Breast epithelium (tissue), 4 donors: ENCODE results near the gene HIPK3. TPM values are rescaled to one million over a fixed set of nuclear protein-coding genes. Genes with fewer than 3 reads are reported as not detected.
A peak's percentile ranks its signal among the peaks of the same experiment; 100 is the strongest.

Experiments used
- DNase-seq, 2 donors: peaks; one replicate each; pipeline ENCODE4 v3.0.0-alpha.2; 2019; ENCODE audit warnings: low spot score in 2 of 2
- H3K27ac ChIP-seq, 2 donors: fragments of 200-600 bp; sonication (generic) in 1 of 2; one replicate each; pipeline ENCODE4 v1.5.1; 2016 to 2019; ENCODE audit warnings: mild to moderate bottlenecking in 1 of 2
- H3K27me3 ChIP-seq, 2 donors: fragments of 200-600 bp; sonication (generic) in 1 of 2; one replicate each; pipeline versions ENCODE4 v1.5.1 to v1.6.0; 2017 to 2019; ENCODE audit warnings: control low read depth in 1 of 2, mild to moderate bottlenecking in 1 of 2
- H3K36me3 ChIP-seq: fragments of 200-600 bp; one replicate; pipeline ENCODE4 v1.5.1; 2019
- H3K4me1 ChIP-seq, 2 donors: fragments of 200-600 bp; sonication (generic); one replicate each; pipeline ENCODE4 v1.5.1; 2016 to 2019; ENCODE audit warnings: control low read depth in 1 of 2
- H3K4me3 ChIP-seq, 3 donors: fragments of 200-600 bp; sonication (generic); 1 replicate in 2 of 3; 2 replicates in 1 of 3; pipeline ENCODE4 v1.5.1; 2016 to 2019; ENCODE audit warnings: mild to moderate bottlenecking in 3 of 3, moderate library complexity in 2 of 3
- H3K9me3 ChIP-seq, 2 donors: fragments of 200-600 bp; sonication (generic) in 1 of 2; one replicate each; pipeline ENCODE4 v1.5.1; 2016 to 2019; ENCODE audit warnings: control low read depth in 1 of 2
- CTCF ChIP-seq, 3 donors: fragments of 450-650 bp; IDR thresholded peaks; one replicate each; pipeline ENCODE4 v1.5.1; 2016 to 2017; ENCODE audit warnings: antibody characterized with exemption in 3 of 3, mild to moderate bottlenecking in 3 of 3, moderate library complexity in 3 of 3
- POLR2A ChIP-seq: fragments of 450-650 bp; IDR thresholded peaks from one replicate; pipeline ENCODE4 v1.6.1; 2016; ENCODE audit warnings: antibody characterized with exemption, mild to moderate bottlenecking, moderate library complexity
- POLR2AphosphoS5 ChIP-seq, 3 donors: sonication (generic); formaldehyde crosslinking; IDR thresholded peaks; one replicate each; pipeline ENCODE4 v1.6.1; 2017; ENCODE audit warnings: antibody characterized with exemption in 3 of 3
- intact Hi-C: fragments of 100-400 bp; cut with DNase I; formaldehyde crosslinking; loops from one replicate; pipeline ENCODE4 v1.15.1; 2023; ENCODE audit warnings: low total_unique reads
- total RNA-seq, 3 donors: library from RNA; depleted of rRNA; stranded (reverse); fragments of >200 nt; gene quantifications; one replicate each; pipeline ENCODE4 v1.1.0, GENCODE V29; 2016

Gene HIPK3
- total RNA-seq, 3 donors from 2014 or later, result 200 to 223 (median 202) TPM

DNA sequence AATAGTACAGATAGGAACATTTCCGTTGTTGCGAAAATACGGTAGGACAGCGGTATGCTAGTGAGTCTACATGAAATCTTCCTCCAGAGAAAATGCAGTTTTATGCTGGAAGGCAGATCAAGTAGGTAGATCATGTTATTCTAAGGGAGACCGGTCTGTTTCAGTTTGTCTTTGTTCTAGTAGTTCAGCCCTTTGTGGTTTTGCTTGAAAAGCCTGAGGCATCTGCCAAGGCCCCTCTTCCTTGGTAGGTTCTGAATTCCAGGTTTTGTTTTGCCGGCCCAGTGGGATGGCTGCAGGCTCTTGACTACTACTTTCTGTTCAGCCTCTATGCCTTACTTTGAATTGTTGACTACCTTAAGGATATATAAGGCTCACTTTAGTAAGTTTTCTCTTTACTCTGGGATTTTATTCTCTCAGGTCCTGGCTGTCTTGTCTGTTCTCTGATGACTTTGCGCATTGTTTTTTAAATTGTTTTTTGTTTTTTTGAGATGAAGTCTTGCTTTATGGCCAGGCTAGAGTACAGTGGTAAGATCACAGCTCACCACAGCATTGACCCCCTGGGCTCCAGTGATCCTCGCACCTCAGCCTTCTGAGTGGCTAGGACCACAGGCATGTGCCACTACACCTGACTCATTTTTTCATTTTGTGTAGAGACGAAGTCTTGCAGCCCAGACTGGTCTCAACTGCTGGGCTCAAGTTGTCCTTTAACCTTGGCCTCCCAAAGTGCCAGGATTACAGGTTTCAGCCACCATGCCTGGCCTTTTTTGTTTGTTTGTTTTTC lies 53.7 kb downstream of the HIPK3 start:
- no peak for DNase-seq
- H3K4me1 ChIP-seq, result no peaks in the 10 kb centered on the region
- H3K9me3 ChIP-seq, result no peaks in the 10 kb centered on the region
- TF ChIP-seq POLR2A (no peak), CTCF (IDR thresholded peaks at IDR 0.05) (no peak), POLR2AphosphoS5 (IDR thresholded peaks at IDR 0.05) (no peak)
- peak overlapping the region in 1 of 2 donors; percentile 10 for H3K27ac ChIP-seq
- H3K36me3 ChIP-seq, result no peaks in the 10 kb centered on the region
- no peaks in the 10 kb centered on the region for H3K27me3 ChIP-seq
- intact Hi-C loops, result no loop called here
- peak overlapping the region in 1 of 3 donors; percentile 8 for H3K4me3 ChIP-seq

GRCh38 chr11:33311680-33312079 lies 54.5 kb downstream of the HIPK3 start:
- H3K9me3 ChIP-seq, result no peaks in the 10 kb centered on the region
- intact Hi-C loops, result no loop called here
- TF ChIP-seq POLR2AphosphoS5 (IDR thresholded peaks at IDR 0.05) (no peak), CTCF (IDR thresholded peaks at IDR 0.05) (no peak), POLR2A (no peak)
- H3K4me1 ChIP-seq, result no peaks in the 10 kb centered on the region
- no peak for DNase-seq
- no peak overlapping the region for H3K4me3 ChIP-seq
- no peaks in the 10 kb centered on the region for H3K36me3 ChIP-seq
- H3K27me3 ChIP-seq, result no peaks in the 10 kb centered on the region
- no peak overlapping the region for H3K27ac ChIP-seq

DNA sequence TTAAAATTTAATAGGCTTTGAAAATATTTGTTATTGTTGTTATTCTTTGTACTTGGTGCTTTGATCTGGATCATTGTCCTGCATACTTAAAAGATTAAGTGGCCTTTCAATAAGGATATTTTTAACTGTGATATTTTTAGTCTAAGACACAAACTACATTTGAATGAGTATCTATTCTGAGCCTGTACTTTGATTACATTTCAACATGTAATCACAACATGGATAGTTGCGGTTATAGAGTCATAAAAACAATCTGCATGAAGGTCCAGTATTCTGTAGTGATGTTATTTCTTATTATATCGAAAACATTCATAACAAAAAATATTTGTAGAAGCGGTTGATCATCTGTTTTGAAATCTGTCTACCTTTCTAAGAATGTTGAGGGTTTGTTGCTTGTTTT lies 58.6 kb downstream of the HIPK3 start:
- TF ChIP-seq POLR2AphosphoS5 (IDR thresholded peaks at IDR 0.05) (no peak), POLR2A (no peak), CTCF (IDR thresholded peaks at IDR 0.05) (no peak)
- no peaks in the 10 kb centered on the region for H3K9me3 ChIP-seq
- no peaks in the 10 kb centered on the region for H3K36me3 ChIP-seq
- DNase-seq, result no peak
- H3K4me1 ChIP-seq, result no peaks in the 10 kb centered on the region
- H3K27me3 ChIP-seq, result no peaks in the 10 kb centered on the region
- no peak overlapping the region for H3K4me3 ChIP-seq
- intact Hi-C loops, result no loop called here
- H3K27ac ChIP-seq, result no peak overlapping the region

DNA sequence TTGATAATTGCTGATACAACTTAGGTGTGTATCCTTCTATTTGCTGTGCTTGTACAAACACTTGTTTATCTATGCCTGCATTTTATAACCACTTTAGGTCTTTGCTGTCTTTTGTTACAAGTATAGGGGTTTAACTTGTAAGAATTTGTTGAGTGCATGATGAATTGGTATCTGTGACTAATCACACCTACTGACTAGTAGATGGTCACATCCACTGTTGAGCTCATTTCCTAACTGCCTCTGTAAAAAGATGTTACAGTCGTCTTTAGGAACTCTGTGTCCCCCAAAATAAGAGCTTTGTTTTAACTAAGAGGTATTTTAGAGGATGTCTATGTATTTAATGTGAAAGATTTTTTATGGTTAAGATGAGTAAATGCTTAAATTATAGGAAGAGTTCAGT lies 60.5 kb downstream of the HIPK3 start:
- Histone ChIP-seq H3K9me3 (no peaks in the 10 kb centered on the region), H3K4me3 (no peak overlapping the region), H3K27me3 (no peaks in the 10 kb centered on the region), H3K4me1 (no peaks in the 10 kb centered on the region), H3K36me3 (no peaks in the 10 kb centered on the region), H3K27ac (no peak overlapping the region)
- intact Hi-C loops, result no loop called here
- no peak for DNase-seq
- TF ChIP-seq CTCF (IDR thresholded peaks at IDR 0.05), result no peak
- no peak for TF ChIP-seq POLR2A

DNA sequence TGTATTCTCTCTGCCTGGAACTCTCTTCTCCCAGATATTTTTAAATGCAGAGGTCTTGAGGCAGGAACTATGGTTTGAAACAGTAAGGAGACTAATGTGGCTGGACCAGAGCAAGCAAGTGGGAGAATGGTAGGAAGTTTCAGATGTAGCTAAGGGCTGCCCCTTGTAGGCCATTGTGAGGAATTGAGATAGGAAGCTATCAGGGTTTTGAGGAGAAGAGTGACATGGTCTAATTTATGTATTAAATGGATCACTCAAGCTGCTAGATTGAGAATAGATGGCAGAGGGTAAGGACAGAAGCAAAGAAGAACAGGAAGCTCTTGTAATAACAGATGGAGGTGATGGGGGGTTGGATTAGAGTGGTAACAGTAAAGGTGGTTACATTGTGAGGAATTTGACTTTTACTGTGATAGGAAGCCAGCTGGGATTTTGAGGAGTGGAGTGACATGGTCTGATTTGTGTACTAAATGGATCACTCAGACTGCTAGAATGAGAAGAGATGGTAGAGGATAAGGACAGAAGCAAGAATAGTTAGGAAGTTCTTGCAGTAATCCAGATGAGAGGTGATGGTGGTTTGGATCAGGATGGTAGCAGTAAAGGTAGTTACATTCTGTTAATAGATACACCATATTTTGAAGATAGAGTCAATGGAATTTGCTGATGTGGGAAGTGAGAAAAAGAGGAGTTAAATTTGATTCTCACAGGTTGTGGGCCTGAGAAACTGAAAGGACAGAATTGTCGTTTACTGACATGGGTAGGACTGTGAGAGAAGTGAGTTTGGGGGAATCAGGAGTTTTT lies 63.0 kb downstream of the HIPK3 start:
- intact Hi-C loops, result loop anchor here (10.0 kb wide), 1 partner anchor 155 kb away; the partner anchor contains the start of gene CSTF3
- H3K27ac ChIP-seq, result no peak overlapping the region
- no peak for TF ChIP-seq POLR2A
- TF ChIP-seq POLR2AphosphoS5 (IDR thresholded peaks at IDR 0.05), result no peak
- TF ChIP-seq CTCF (IDR thresholded peaks at IDR 0.05), result no peak

More for the DNA sequence above, 63.0 kb downstream of the HIPK3 start:
- no peak for DNase-seq
- Histone ChIP-seq H3K4me3 (no peak overlapping the region), H3K36me3 (no peaks in the 10 kb centered on the region), H3K4me1 (no peaks in the 10 kb centered on the region), H3K9me3 (no peaks in the 10 kb centered on the region), H3K27me3 (no peaks in the 10 kb centered on the region)
